Measurements from ENCODE around the gene FEM1C.

Gene FEM1C

DNA sequence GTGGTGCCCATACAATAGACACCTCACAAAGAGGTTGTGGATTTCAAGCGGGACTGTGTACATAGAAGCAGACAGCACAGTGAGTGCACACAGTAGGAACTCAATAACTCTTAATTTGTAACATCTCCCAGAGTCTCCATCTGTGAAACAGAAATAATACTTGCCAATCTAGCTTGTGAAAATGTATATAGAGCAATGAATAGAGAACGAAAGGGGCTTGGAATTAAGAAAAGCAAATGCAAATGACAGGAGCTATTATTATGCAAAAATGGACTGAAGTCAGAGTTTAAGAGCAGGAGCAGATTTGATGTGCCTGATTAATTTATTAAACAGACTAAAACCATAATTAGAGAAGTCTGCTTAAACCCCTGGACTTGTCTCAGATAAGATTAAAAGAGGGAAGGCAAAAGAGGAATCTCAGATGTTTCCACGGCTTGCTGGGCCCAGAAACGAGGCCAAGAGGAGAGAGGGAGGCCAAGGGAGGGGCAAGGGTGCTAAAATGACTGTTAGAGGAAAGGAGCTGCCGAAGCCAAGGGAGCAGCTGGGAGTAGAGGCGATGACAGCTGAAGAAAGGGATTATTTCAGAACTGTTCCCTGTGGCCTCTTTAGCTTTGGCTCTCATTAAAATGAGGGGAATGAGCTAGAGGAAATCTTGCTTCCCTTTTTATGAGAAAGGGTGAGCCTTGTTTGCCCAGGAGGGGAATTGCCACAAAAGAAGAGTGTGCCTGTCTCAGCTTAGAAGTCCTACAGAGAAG lies 72.1 kb downstream of the FEM1C start:
- peak; percentile 36 to 54 for DNase-seq

DNA sequence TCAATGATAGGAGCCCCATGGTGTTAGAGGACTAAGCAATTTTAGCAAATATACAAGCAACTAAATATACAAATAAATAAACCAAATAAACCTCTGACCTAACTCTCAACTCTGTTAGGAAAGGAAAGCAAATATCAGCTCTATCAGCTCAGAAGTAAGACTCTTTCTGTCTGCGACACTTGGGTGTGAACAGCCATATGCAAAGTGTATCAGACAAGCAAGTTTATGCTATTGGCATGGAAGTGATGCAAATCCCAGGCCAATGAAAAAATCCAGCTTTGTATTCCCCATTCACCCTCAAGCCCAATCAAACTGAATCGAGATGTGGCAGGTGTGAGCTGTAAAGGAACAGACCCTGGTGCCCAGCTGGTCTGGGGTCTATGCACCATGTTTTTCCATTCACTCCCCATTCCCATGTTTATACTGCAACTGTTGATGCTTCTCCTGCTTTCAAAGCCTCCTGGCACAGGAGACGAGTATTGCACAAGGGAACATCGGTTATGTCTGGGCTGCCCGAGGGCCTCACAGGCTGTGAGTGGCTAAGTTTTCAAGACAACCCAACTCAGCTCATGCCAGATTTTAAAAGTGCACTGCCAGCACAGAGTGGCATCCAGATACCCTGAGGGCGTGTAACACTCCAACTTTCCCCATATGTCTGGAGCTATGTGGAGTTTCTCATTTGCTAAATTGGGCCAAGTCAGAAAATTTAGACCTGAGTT lies 73.1 kb downstream of the FEM1C start:
- no peak for DNase-seq

DNA sequence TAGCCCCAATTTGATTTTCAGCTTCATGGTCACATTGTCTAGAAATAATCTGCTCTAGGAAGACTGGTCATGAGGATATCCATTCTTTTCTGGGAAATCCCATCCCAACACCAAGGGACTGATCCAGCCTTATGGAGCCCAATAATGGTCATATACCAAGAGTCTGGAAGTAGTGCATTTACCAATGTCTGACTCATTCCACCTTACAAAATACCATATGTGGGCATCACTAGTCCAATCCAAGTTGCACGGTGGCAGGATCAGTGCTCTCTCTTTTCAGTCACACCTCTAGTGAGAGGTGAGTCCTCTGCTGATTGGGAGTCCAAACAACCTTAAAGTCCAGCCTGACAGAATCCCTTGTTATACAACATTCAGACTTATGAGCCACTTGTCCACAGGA lies 73.7 kb downstream of the FEM1C start:
- DNase-seq, result no peak
